Liver (tissue), 3 donors: ENCODE data around the gene TTC12.

ENCODE experiments used
- EGR1 ChIP-seq, 2 donors: IDR thresholded peaks; 2 replicates each; pipeline ENCODE4 v1.6.1; 2016 to 2018; ENCODE audit warnings: antibody characterized with exemption in 2 of 2, low read depth in 2 of 2
- GABPA ChIP-seq, 2 donors: IDR thresholded peaks in 1 of 2; conservative IDR thresholded peaks in 1 of 2; 2 replicates each; pipeline ENCODE4 v1.6.1; 2016; ENCODE audit warnings: antibody characterized with exemption in 2 of 2, mild to moderate bottlenecking in 1 of 2, moderate library complexity in 1 of 2
- JUND ChIP-seq, 2 donors: IDR thresholded peaks; 2 replicates each; pipeline ENCODE4 v1.6.1; 2016; ENCODE audit warnings: antibody characterized with exemption in 2 of 2
- NR2F2 ChIP-seq: IDR thresholded peaks from 2 replicates; pipeline ENCODE4 v1.6.1; 2016; ENCODE audit warnings: antibody characterized with exemption
- RXRA ChIP-seq, 2 donors: IDR thresholded peaks; 2 replicates each; pipeline ENCODE4 v1.6.1; 2017 to 2018; ENCODE audit warnings: antibody characterized with exemption in 2 of 2, mild to moderate bottlenecking in 1 of 2
- SP1 ChIP-seq: IDR thresholded peaks from 2 replicates; pipeline ENCODE4 v1.6.1; 2018; ENCODE audit warnings: antibody characterized with exemption, mild to moderate bottlenecking
- TAF1 ChIP-seq: conservative IDR thresholded peaks from 2 replicates; pipeline ENCODE4 v1.6.1; 2016; ENCODE audit warnings: antibody characterized with exemption, mild to moderate bottlenecking
- YY1 ChIP-seq: IDR thresholded peaks from 2 replicates; pipeline ENCODE4 v1.6.1; 2016; ENCODE audit warnings: antibody characterized with exemption, mild to moderate bottlenecking
- TF ChIP-seq, protein P1 (sequence below): fragments of 150-350 bp; IDR thresholded peaks from 2 replicates; pipeline ENCODE4 v1.5.1; 2017; ENCODE audit warnings: improper control_type of control experiment, low read depth, low read length; ENCODE audit not compliant: missing input control
- TF ChIP-seq, protein P2 (sequence below): IDR thresholded peaks from 2 replicates; pipeline ENCODE4 v1.6.1; 2016; ENCODE audit warnings: antibody characterized with exemption
- TF ChIP-seq, protein P3 (sequence below): IDR thresholded peaks from 2 replicates; pipeline ENCODE4 v1.6.1; 2016; ENCODE audit warnings: antibody characterized with exemption
- TF ChIP-seq, protein P4 (sequence below): IDR thresholded peaks from 2 replicates; pipeline ENCODE4 v1.6.1; 2016; ENCODE audit warnings: antibody characterized with exemption, mild to moderate bottlenecking
- TF ChIP-seq, protein P5 (sequence below): IDR thresholded peaks from 2 replicates; pipeline ENCODE4 v1.6.1; 2016; ENCODE audit warnings: antibody characterized with exemption
- donor health status: healthy.
- donor health status: healthy.

DNA sequence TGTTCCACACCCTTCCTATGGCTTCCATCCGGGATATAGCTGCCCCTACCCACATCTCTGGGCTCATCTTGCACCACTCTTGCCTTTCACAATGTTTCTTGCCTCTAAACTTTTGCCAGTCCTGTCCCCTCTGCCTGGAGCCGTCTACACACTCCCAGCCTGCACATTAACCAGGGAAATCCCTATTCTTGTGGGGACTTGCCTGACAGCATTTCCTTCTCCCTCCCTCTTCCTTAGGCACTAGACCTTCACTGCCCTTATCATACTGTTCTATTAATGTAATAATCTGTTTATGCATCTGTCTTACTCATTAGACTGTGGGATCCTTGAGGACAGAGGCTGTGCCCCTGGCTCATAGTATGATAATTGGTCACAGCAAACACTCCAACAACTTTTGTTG lies 5.8 kb upstream of the TTC12 start:
- TF ChIP-seq, protein P1, sequence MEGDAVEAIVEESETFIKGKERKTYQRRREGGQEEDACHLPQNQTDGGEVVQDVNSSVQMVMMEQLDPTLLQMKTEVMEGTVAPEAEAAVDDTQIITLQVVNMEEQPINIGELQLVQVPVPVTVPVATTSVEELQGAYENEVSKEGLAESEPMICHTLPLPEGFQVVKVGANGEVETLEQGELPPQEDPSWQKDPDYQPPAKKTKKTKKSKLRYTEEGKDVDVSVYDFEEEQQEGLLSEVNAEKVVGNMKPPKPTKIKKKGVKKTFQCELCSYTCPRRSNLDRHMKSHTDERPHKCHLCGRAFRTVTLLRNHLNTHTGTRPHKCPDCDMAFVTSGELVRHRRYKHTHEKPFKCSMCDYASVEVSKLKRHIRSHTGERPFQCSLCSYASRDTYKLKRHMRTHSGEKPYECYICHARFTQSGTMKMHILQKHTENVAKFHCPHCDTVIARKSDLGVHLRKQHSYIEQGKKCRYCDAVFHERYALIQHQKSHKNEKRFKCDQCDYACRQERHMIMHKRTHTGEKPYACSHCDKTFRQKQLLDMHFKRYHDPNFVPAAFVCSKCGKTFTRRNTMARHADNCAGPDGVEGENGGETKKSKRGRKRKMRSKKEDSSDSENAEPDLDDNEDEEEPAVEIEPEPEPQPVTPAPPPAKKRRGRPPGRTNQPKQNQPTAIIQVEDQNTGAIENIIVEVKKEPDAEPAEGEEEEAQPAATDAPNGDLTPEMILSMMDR, result no peak
- TF ChIP-seq SP1 (no peak), YY1 (no peak), JUND (IDR thresholded peaks at IDR 0.05) (no peak), GABPA (IDR thresholded peaks at IDR 0.05 in 1 of 2, conservative IDR thresholded peaks at IDR 0.05 in 1 of 2) (no peak), EGR1 (IDR thresholded peaks at IDR 0.05; ENCODE audit: low read depth in 2 of 2) (no peak), NR2F2 (no peak), TAF1 (no peak), RXRA (IDR thresholded peaks at IDR 0.05) (no peak)
- TF ChIP-seq, protein P2, sequence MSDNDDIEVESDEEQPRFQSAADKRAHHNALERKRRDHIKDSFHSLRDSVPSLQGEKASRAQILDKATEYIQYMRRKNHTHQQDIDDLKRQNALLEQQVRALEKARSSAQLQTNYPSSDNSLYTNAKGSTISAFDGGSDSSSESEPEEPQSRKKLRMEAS, result no peak
- TF ChIP-seq, protein P3, sequence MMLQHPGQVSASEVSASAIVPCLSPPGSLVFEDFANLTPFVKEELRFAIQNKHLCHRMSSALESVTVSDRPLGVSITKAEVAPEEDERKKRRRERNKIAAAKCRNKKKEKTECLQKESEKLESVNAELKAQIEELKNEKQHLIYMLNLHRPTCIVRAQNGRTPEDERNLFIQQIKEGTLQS, result no peak
- TF ChIP-seq, protein P4, sequence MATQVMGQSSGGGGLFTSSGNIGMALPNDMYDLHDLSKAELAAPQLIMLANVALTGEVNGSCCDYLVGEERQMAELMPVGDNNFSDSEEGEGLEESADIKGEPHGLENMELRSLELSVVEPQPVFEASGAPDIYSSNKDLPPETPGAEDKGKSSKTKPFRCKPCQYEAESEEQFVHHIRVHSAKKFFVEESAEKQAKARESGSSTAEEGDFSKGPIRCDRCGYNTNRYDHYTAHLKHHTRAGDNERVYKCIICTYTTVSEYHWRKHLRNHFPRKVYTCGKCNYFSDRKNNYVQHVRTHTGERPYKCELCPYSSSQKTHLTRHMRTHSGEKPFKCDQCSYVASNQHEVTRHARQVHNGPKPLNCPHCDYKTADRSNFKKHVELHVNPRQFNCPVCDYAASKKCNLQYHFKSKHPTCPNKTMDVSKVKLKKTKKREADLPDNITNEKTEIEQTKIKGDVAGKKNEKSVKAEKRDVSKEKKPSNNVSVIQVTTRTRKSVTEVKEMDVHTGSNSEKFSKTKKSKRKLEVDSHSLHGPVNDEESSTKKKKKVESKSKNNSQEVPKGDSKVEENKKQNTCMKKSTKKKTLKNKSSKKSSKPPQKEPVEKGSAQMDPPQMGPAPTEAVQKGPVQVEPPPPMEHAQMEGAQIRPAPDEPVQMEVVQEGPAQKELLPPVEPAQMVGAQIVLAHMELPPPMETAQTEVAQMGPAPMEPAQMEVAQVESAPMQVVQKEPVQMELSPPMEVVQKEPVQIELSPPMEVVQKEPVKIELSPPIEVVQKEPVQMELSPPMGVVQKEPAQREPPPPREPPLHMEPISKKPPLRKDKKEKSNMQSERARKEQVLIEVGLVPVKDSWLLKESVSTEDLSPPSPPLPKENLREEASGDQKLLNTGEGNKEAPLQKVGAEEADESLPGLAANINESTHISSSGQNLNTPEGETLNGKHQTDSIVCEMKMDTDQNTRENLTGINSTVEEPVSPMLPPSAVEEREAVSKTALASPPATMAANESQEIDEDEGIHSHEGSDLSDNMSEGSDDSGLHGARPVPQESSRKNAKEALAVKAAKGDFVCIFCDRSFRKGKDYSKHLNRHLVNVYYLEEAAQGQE, result no peak
- TF ChIP-seq, protein P5, sequence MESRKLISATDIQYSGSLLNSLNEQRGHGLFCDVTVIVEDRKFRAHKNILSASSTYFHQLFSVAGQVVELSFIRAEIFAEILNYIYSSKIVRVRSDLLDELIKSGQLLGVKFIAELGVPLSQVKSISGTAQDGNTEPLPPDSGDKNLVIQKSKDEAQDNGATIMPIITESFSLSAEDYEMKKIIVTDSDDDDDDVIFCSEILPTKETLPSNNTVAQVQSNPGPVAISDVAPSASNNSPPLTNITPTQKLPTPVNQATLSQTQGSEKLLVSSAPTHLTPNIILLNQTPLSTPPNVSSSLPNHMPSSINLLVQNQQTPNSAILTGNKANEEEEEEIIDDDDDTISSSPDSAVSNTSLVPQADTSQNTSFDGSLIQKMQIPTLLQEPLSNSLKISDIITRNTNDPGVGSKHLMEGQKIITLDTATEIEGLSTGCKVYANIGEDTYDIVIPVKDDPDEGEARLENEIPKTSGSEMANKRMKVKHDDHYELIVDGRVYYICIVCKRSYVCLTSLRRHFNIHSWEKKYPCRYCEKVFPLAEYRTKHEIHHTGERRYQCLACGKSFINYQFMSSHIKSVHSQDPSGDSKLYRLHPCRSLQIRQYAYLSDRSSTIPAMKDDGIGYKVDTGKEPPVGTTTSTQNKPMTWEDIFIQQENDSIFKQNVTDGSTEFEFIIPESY, result no peak
